Activated CD4-positive, alpha-beta T cell treated with anti-CD3 and anti-CD28 coated beads for 4 hours (primary cell): ENCODE measurements around the gene SCN2A.

Experiments
- DNase-seq, 2 donors: peaks; one replicate each; pipeline ENCODE4 v3.0.0-alpha.2; 2020

SCN2A gene

DNA sequence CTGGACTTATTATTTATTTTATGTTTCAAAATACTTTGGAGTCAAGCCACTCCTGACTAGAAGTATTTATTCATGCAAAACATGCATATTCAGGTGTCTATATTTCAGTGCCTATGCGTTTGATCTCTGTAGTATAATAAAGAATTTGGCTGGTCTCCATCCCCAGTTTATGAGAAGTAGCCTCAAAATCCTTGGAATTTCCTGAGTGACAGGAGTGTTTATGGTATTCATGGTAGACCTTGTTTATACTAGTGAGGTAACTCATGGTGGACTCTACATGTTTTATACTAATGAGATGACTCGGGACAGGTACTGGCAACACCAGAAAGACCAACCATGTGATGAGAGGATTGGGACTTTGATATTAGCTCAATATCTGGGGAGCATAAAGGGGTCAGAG lies 186.3 kb downstream of the SCN2A start:
- no peak for DNase-seq

DNA sequence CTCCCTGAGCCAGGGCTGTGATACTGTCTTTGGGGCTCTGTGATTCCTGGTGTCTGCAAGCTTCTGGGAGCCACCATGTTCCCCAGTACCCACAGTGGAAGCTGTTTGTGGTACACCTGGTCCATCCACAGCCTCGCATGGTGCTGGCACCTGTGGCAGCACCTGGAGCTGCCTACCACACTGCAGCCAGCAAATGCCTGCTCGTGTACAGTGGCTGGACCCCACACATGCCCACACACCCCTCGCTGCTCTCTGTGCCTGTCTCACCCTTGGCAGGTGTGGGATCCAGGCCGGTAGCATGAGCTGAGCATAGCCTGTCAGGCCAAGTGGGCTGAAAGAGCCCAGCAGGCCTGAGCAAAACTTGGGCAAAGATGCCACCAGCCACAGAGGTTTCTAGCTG lies 188.5 kb downstream of the SCN2A start:
- no peak for DNase-seq

DNA sequence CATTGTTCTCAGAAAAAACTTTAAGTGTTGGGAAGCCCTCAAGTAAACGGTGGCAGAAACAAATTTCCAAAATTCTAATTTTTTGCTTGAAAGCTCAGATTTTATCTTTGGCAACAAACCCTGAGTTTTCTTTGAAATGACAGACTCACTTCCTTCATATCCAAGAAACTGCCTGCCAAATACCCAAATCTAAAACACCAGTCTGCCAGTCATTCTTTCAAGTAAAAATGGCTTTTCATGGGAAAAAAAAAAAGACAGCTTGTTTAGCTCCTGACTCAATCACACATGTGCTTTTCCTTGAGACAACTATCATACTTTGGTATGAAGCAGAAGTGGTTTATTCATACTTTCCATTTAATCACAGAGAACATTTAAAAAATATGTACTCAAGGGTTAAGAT lies 189.7 kb downstream of the SCN2A start:
- DNase-seq = no peak

DNA sequence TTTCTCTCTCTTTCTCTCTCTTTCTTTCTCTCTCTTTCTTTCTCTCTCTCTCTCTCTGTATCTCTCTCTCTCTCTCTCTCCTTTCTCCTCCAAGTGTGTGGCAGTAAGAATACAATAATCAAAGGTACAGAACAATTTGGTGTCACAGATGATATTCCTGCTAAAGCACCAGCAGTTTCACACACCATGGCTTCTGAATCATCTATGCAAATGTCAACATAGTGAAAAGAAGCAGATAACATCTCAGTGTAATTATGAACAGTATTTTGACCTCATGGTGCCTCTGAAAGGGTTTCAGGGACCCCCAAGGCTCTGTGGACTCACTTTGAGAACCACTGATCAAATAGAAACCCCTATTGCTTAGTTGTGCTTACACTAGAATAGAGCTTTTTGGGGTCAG lies 191.8 kb downstream of the SCN2A start:
- no peak for DNase-seq

DNA sequence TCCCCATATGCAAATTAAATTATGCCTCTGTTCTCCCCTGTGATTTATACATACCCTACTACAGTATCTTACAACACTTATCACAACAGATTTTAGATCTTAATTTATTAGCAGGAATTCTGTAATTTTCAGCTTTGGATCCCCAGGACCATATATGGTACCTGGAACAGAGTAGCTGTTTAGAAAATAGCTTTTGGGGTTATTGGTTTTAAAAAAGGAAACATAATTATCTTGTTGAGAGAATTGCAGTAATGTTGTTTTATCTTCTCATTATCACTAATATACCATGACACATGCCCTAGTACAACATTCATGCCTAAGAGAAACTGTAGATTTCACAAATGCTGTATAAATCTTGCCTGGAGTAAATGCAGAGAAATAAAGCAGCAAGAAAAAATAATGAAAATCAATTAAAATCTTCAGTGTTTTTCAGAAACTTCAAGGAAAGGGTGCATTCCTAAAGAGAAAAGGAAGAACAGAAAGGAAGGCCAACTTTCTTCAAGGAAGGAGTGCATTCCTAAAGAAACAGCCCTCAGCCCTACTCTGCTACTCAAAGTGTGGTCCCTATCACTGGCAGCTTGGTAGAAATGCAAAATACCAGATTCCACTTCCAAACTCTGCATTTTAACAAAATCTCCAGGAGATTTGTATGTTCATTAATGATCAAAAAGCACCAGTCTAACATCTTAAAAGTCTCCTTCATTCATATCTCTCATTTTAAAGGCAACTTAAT lies 193.2 kb downstream of the SCN2A start:
- no peak for DNase-seq

DNA sequence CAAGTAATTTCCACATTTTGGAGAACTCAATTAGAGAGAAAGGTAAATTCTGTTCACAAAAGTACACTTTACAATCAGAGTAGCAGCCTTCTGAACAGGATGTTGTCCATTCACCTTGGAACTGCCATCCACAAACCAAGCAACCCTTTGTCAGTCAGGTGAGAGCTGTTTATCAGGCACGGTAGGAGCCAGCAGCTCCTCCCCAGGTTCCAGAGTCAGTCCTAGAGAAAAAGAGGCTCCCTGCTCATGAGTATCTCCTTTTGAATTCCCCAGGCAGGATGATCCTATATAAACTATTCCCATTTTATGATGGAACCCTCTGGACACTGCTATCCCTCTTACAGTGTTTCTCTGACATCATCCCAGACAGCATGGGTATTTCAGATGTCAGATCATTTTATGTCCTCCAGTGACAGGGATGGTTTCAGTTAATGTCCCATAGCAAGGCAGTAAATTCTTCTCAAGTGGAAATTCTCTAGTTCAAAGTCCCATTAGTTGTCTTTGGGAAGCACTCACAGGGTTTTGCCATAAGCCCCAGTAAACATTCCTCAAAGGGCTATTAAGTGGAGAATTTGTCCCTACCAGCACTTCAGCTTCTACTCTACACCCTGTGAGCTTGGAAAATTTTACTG lies 195.8 kb downstream of the SCN2A start:
- DNase-seq = no peak

DNA sequence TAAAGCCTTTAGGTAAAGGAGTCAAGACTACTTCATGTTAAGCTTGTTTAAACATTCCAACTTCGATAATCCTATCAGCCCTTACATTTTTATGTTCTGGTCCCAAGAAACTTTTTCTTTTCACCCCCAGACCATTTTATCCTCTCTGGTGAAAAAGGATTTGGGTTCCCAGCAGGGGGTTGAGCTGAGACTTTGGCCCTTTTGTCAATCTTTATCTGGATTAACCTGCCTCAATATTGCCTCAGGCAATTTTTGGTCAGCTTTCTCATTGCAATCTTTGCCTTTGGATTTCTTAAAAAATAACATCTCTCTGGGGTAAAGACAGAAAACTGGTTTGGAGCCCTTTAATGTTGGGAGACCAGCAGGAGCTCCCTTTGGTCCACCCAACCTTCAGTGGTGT lies 196.4 kb downstream of the SCN2A start:
- DNase-seq = no peak

DNA sequence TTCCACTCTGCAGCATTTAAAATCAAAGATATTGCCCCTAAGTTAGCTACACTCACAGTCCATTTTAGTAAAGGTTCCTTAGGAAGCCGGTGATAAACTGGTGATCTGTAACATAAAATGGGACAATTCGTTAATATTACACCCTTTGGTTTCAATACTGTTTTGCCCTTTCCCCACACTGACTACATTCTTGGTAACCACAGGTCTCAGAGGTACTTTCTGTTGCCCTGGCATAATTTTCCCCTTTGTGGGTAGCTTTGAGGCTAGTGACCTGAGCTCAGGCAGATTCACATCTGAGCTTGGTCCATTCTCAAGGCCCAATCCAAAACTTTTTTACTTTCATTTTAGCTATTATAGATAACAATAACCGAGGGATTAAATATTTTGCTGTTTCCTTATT lies 197.3 kb downstream of the SCN2A start:
- DNase-seq = no peak

DNA sequence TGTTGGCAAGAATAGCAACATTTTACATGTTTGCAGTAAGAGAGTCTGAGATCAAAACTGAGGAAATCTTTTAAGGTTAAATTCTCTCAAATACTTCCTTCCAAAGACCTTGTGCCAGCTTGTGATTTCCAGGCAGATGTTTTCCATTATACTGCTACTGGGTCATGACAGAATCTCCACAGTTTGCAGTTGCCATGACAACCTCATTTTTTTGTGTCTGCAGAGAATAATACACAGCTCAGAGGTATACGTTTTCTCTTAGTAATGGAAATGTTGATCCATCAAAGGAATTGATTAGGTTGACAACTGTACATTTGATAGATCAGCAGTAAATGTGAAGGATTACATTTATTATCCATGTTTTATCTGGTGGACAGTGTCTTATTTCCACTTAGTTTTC lies 201.2 kb downstream of the SCN2A start:
- DNase-seq = no peak
